Measurements from ENCODE around the gene ITK. TPM values are rescaled to one million over a fixed set of nuclear protein-coding genes. Genes with fewer than 3 reads are reported as not detected.

The ITK gene
- total and polyA plus RNA-seq, 2 of the 8 experiments (the other 6 are each of a cell fraction or from before 2014, with no cell fraction given): 0.05 TPM; not detected in 1

DNA sequence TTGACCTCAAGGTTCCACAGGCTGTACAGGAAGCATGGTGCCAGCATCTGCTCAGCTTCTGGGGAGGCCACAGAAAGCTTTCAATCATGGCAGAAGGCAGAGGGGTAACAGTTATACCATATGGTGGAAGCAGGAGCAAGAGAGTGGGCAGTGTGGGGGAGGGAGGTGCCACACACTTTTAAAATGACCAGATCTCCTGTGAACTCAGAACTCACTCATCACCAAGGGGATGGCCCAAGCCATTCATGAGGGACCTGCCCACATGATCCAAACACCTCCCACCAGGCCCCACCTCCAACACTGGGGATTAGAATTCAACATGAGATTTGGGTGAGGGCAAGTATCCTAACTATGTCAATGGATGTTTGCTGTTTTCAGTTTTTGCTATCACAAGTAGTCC lies 101.5 kb downstream of the ITK start:
- no peaks in the 10 kb centered on the region for H3K27me3 ChIP-seq (replicated peaks in 1 of 4; ENCODE audit: control insufficient read depth in 3 of 4, extremely low read depth in 1 of 4, insufficient read depth in 3 of 4, low read length in 3 of 4)
- no peak overlapping the region for H4K5ac ChIP-seq (ENCODE audit: insufficient read length, low read depth, low read length)
- no peak overlapping the region for H3K27ac ChIP-seq (ENCODE audit: low read depth, low read length)
- no peak overlapping the region for H3K14ac ChIP-seq (ENCODE audit: insufficient read length)
- FAIRE-seq: no peak
- no peak overlapping the region for H3K56ac ChIP-seq (replicated peaks; ENCODE audit: insufficient read length, low read depth, low read length)
- ChIA-PET POLR2A (ENCODE audit: partially characterized antibody) (no interaction called here), CTCF (ENCODE audit: partially characterized antibody) (interaction anchor here (0.8 to 1.5 kb wide), 2 partner anchors 28 to 134 kb away, joined by 3 read pairs; no protein-coding TSS in a partner anchor)
- TF ChIP-seq TAF1 (IDR thresholded peaks at IDR 0.05; ENCODE audit: low read depth, low read length): no peak
- no peak for TF ChIP-seq ASH2L (IDR thresholded peaks at IDR 0.05; ENCODE audit: low read length)
- no peak for TF ChIP-seq SIRT6 (IDR thresholded peaks at IDR 0.05; ENCODE audit: low read length)
- no peak for TF ChIP-seq CBX8 (IDR thresholded peaks at IDR 0.05; ENCODE audit: borderline replicate concordance, low read depth, low read length)
- TF ChIP-seq, protein P1, sequence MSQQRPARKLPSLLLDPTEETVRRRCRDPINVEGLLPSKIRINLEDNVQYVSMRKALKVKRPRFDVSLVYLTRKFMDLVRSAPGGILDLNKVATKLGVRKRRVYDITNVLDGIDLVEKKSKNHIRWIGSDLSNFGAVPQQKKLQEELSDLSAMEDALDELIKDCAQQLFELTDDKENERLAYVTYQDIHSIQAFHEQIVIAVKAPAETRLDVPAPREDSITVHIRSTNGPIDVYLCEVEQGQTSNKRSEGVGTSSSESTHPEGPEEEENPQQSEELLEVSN (IDR thresholded peaks at IDR 0.05): no peak
- no peak for TF ChIP-seq SP1 (IDR thresholded peaks at IDR 0.05; ENCODE audit: low read depth, low read length)
- TF ChIP-seq FOSL1 (IDR thresholded peaks at IDR 0.05; ENCODE audit: insufficient read depth, low read depth, low read length): no peak
- TF ChIP-seq CEBPB (IDR thresholded peaks at IDR 0.05; ENCODE audit: low read depth, low read length): no peak
- no peak for TF ChIP-seq YY1 (IDR thresholded peaks at IDR 0.05; ENCODE audit: low read depth, low read length)
- no peak for TF ChIP-seq CHD1 (IDR thresholded peaks at IDR 0.05; ENCODE audit: low read depth, low read length)
- TF ChIP-seq POLR2A (IDR thresholded peaks at IDR 0.05; ENCODE audit: control extremely low read depth in 1 of 2, low read depth in 2 of 2, low read length in 2 of 2): no peak
- TF ChIP-seq PHF8 (conservative IDR thresholded peaks at IDR 0.05; ENCODE audit: low read depth, low read length): no peak
- no peak for DNase-seq (ENCODE audit: low read depth in 1 of 2, low spot score in 2 of 2)
- H3K4me1 ChIP-seq (replicated peaks in 1 of 4; ENCODE audit: control insufficient read depth in 3 of 4, insufficient read depth in 4 of 4, low read length in 3 of 4): no peaks in the 10 kb centered on the region; a peak in 3 of 7 replicates
- no peak overlapping the region for H2AFZ ChIP-seq (ENCODE audit: low read length)
- H4K8ac ChIP-seq (ENCODE audit: extremely low read depth, insufficient read depth, low read length): no peak overlapping the region
- H2BK15ac ChIP-seq (ENCODE audit: low read length): no peak overlapping the region
- H2BK12ac ChIP-seq (ENCODE audit: low read depth, low read length): no peak overlapping the region
- H2BK20ac ChIP-seq (ENCODE audit: low read length): no peak overlapping the region
- H3K9me3 ChIP-seq (ENCODE audit: insufficient read depth in 2 of 2, low read depth in 1 of 2, low read length in 1 of 2): no peaks in the 10 kb centered on the region
- no peak overlapping the region for H2AK5ac ChIP-seq (ENCODE audit: low read depth, low read length)
- H3K36me3 ChIP-seq (ENCODE audit: control insufficient read depth in 2 of 4, insufficient read depth in 4 of 4, low read length in 3 of 4): peaks cover 3 to 7% (median 5%) of the 10 kb centered on the region in 4 experiments; a peak in 6 of 8 replicates
- H3K9ac ChIP-seq (replicated peaks in 1 of 4; ENCODE audit: extremely low read depth in 1 of 4, low read depth in 3 of 4, low read length in 3 of 4): no peak overlapping the region
- H3K4me3 ChIP-seq (ENCODE audit: extremely low read depth in 1 of 4, insufficient read depth in 2 of 4, low read depth in 3 of 4, low read length in 4 of 4): no peak overlapping the region
- no peak overlapping the region for H2BK120ac ChIP-seq (replicated peaks; ENCODE audit: low read depth, low read length)
- peaks cover 3 to 55% of the 10 kb centered on the region in 2 experiments; a peak in 3 of 4 replicates for H3K79me2 ChIP-seq (ENCODE audit: control insufficient read depth in 1 of 2, insufficient read depth in 2 of 2, low read length in 2 of 2)
- H3K4me2 ChIP-seq (ENCODE audit: insufficient read depth in 1 of 2, low read depth in 2 of 2, low read length in 2 of 2): no peak overlapping the region
- no peak overlapping the region for H4K91ac ChIP-seq (replicated peaks; ENCODE audit: insufficient read length, low read length)
- no peaks in the 10 kb centered on the region for H3K23me2 ChIP-seq (ENCODE audit: low read depth, low read length)
- H3K18ac ChIP-seq (ENCODE audit: extremely low read depth, low read length): no peak overlapping the region
- no peak overlapping the region for H3K4ac ChIP-seq (replicated peaks; ENCODE audit: insufficient read length, low read depth, low read length)
- H3K79me1 ChIP-seq (ENCODE audit: low read depth, low read length): peaks cover 2% of the 10 kb centered on the region; the same call in 1 of the 2 replicates
- peaks cover 5 to 7% of the 10 kb centered on the region in 2 experiments for H4K20me1 ChIP-seq (replicated peaks in 1 of 2; ENCODE audit: control insufficient read depth in 1 of 2, insufficient read depth in 2 of 2, low read length in 2 of 2)
- no peak overlapping the region for H3K23ac ChIP-seq (ENCODE audit: insufficient read length)
- no peak overlapping the region for H2BK5ac ChIP-seq (ENCODE audit: low read depth, low read length)

All from H1 (cell line).